ENCODE results near the gene CGREF1.
"Not testable (repeated sequence)": the region's sequence is repeated elsewhere in the genome, so short reads cannot be mapped to it uniquely, and the experiment has no call there.

CGREF1 gene

DNA sequence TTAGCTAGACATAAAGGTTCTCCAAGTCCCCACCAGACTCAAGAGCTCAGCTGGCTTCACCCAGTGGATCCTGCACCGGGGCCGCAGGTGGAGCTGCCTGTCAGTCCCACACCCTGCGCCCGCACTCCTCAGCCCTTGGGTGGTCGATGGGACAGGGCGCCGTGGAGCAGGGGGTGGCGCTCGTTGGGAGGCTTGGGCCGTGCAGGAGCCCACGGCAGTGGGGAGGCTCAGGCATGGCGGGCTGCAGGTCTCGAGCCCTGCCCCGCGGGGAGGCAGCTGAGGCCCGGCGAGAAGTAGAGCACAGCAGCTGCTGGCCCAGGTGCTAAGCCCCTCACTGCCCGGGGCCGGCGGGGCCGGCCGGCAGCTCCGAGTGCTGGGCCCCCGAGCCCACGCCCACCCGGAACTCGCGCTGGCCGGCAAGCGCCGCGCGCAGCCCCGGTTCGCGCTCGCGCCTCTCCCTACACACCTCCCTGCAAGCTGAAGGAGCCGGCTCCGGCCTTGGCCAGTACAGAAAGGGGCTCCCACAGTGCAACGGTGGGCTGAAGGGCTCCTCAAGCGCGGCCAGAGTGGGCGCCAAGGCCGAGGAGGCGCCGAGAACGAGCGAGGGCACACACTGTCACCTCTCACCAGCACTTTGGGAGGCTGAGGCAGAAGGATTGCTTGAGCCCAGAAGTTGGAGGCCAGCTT is 7.4 kb downstream of the CGREF1 start:
- not testable (repeated sequence) for DNase-seq (ENCODE audit: low spot score); FAIRE-seq

DNA sequence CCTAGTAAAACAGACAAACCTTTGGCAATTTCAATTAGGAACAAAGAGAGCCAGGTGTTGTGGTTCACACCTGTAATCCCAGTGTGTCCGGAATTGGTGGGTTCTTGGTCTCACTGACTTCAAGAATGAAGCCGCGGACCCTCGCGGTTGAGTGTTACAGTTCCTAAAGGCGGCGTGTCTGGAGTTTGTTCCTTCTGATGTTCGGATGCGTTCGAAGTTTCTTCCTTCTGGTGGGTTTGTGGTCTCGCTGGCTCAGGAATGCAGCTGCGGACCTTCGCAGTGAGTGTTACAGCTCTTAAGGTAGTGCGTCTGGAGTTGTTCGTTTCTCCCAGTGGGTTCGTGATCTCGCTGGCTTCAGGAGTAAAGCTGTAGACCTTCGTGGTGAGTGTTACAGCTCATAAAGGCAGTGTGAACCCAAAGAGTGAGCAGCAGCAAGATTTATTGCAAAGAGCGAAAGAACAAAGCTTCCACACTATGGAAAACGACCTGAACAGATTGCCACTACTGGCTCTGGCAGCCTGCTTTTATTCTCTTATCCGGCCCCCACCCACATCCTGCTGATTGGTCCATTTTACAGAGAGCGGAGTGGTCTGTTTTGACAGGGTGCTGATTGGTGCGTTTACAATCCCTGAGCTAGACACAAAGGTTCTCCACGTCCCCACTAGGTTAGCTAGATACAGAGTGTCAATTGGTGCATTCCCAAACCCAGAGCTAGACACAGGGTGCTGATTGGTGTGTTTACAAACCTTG is 8.2 kb downstream of the CGREF1 start:
- FAIRE-seq; DNase-seq (ENCODE audit: low spot score): not testable (repeated sequence)

GRCh38 chr2:27109083-27109482 is 9.8 kb downstream of the CGREF1 start:
- no peak for DNase-seq (ENCODE audit: low spot score)
- FAIRE-seq = no peak

DNA sequence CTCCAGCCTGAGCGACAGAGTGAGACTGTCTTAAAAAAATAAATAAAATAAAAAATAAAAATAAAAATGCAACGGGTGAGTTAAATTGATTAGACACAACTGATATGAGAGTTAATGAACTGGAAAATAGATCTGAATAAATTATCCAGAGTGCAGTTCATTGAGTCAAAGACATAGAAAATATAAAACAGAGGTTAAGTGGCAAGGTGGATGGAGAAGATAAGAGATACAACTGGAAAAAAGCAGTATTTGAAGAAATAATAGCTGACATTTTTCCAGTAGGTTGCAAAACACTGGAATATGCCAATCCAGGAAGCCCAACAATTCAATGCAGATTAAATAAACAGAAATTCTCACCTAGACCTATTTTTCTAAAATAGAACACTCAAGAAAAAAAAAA is 10.7 kb downstream of the CGREF1 start:
- DNase-seq (ENCODE audit: low spot score) (no peak), FAIRE-seq (no peak)

- DNase-seq (ENCODE audit: low spot score) (no peak), FAIRE-seq (no peak)
Measured at GRCh38 chr2:27105981-27106380, 12.9 kb downstream of the CGREF1 start.

DNA sequence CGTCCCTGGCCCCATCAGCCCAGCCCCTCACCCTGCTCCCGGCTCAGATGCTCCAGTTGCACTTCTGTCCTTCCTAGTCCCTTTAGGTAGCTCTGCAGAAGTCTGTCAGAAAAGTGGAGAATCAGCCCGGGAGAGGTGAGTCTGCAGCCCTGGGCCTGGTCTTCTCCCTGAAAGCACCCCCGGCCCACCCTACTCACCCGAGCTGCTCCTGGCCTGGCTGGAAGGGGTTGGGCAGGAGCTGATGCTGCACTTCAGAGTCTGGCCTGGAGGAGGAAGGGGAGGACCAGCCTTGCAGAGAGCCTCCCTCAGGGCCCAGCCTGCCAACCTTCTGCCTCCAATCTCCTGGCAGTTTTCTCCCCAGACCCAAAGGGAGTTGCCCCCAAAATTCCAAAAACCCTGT is 16.6 kb downstream of the CGREF1 start:
- DNase-seq (ENCODE audit: low spot score) (no peak), FAIRE-seq (no peak)

- no peak for DNase-seq (ENCODE audit: low spot score)
- no peak for FAIRE-seq
Measured at GRCh38 chr2:27100036-27100435, 18.9 kb downstream of the CGREF1 start.

DNA sequence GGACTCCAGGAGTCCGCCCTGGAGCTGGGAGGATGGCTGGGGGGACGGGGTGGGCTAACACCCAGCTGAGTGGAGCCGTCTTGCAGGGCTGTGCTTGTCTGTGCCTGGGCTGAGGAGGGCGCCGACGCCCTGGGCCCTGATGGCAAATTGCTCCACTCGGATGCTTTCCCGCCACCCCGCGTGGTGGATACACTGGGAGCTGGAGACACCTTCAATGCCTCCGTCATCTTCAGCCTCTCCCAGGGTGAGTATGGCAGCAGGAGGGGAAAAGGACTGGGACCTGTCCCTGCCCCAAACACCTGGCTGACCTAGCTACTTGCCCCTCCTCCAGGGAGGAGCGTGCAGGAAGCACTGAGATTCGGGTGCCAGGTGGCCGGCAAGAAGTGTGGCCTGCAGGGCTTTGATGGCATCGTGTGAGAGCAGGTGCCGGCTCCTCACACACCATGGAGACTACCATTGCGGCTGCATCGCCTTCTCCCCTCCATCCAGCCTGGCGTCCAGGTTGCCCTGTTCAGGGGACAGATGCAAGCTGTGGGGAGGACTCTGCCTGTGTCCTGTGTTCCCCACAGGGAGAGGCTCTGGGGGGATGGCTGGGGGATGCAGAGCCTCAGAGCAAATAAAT is 19.5 kb downstream of the CGREF1 start:
- FAIRE-seq (no peak), DNase-seq (ENCODE audit: low spot score) (no peak)

DNA sequence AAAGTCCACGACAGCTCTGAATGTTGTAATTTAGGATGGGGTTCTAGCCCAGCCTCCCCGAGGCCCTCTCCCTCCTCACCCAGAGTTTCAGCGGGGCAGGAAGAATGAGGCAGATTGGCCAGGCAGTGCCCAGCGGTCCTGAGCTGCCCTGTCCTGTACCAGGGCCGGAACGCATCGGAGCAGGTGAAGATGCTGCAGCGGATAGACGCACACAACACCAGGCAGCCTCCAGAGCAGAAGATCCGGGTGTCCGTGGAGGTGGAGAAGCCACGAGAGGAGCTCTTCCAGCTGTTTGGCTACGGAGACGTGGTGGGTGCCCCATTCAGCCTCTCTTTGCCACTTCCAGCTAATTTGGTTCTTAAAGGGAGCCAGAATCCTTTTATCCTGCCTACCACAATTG is 21.6 kb downstream of the CGREF1 start:
- no peak for DNase-seq (ENCODE audit: low spot score)
- no peak for FAIRE-seq

DNA sequence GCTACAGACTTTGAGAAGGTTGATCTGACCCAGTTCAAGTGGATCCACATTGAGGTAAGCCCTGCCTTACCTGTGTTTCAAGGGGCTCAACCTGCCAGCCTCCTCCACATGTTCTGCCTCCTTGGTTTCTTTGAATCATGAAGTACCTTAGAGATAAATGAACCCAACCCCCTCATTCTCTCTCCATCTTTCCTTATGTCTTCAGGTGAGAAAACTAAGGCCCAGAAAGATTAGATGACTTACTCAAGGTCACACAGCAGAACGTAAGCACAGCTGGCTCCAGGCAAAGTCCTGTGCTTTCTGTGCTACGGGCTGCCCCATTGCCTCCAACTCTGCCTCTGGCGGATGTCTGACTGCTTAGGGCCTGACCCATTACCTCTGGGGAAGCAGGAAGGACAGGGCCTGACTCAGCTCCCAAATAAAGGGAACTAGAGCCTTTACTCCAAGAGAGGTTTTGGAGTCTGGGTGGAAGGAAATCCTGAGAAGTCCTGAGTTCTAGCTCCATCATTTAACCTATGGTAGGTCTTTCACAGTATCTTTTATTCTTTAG is 22.1 kb downstream of the CGREF1 start:
- FAIRE-seq (no peak), DNase-seq (ENCODE audit: low spot score) (no peak)

- FAIRE-seq = peak; percentile 71
Measured at GRCh38 chr2:27095745-27096651, 22.9 kb downstream of the CGREF1 start.

DNA sequence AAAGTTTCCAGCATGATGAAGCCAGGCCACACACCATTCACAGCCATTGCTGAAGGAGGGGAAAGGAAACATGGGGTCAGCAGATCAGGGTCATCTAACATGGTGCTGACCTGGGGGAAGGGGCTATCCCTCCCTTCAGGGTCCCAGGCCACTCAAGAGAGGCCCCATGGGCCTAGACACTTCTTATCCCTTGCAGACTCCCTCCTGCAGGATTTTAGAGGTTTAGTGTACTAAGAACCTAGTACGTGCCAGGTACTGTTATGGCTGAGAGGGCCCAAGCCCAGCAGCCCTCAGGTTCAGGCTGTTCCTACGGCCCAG is 23.5 kb downstream of the CGREF1 start:
- FAIRE-seq = no peak
- DNase-seq (ENCODE audit: low spot score) = no peak

More at GRCh38 chr2:27095745-27096651, 22.9 kb downstream of the CGREF1 start:
- peak; percentile 88 for DNase-seq (ENCODE audit: low spot score)

DNA sequence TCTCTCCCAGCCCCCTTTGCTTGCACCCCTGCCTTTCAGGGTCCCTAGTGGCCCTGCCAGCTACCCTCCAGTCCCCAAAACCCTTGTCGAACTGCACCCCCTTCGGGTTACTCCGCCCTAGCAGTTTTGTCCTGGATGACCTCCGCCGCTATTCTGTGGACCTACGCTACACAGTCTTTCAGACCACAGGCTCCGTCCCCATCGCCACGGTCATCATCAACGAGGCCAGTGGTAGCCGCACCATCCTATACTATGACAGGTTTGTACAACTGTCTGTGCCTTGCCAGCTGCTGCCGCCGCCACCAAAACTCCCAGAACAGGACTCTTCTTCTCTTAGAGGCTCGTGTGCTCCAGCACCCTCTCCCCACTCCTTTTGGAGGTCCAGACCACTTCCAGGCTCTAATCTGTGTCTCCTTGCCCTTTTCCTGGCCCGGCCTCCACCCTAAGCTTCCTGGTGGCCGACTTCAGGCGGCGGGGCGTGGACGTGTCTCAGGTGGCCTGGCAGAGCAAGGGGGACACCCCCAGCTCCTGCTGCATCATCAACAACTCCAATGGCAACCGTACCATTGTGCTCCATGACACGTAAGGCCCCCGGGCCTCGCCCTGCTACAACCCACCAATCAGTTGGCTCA is 24.5 kb downstream of the CGREF1 start:
- no peak for FAIRE-seq
- DNase-seq (ENCODE audit: low spot score) = no peak

DNA sequence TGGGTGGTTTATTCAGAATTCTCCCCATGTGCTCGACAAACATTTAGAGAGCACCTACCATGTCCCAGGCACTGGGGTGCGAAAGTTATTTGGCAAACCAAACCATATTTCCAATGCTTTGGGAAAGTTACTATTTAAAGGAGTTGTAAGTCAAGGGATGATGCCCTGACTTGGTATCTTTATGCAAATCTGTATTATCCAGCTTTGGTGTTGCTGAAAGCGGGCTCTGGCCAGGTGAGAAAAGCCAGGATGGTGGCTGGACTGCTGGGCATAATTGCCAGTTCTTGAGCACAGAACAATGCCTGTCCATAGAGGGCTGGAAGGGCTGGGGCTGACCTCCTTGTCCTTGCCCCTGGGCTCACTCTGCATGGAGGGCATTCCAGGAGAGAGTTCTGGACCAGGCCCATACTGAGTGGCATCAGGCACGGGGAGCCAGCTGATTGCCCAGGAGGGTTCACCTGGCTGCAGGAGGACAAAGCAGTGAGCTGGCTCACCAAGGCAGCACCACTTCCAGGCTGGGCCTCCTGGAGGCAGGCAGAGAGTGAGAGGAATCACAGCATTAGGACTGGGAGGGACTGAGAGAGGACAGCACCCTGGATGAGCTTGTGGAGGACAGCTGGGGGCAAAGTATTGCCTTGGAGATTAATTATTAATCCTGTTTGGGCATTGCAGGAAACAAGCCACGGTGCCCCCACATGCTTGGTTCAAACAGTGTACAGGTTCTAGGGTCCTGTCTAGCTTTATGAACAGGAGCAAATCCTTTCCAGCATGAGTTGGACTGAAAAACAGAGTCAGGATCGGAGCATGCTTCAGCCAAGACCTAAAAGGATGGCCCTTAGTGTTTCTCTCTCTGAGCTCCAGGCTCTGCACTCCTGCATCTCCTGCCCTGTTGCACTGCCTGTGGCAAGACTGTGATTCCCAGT is 25.2 kb downstream of the CGREF1 start:
- FAIRE-seq (no peak), DNase-seq (ENCODE audit: low spot score) (no peak)

DNA sequence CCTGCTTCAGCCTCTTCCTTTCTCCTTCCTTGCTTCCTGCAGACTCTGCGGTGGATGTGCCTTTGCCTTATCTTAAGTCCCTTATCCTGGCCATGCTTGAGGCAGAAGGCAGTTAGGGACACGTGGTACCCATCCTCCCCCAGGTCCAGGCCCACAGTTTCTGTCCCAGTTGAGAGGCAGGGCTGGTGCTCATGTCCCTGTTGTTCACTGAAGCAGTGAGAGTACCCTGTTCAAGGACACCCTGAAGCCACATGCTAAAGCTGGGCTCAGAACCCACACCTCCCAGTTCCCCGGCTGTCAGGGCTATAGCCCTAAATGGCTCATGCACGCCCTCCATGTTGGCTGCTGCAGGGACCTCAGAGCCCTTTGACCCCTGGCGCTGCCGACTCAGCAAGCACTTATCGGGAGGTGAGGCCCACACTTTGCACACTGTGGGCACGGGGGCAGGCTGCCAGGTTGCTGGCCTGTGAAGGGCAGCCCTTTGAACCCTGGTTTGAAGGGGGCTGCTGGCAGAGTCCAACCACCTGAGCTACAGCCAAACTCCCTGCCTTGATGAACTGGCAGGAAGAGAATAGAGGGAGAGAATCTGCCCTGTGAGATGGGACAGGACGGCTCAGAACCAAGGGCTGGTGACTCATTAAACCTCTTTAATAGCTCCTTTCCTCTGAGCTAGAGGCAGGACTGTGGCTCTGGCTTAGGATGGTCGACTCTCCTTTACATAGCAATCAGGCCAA is 26.1 kb downstream of the CGREF1 start:
- DNase-seq (ENCODE audit: low spot score) (no peak), FAIRE-seq (no peak)

DNA sequence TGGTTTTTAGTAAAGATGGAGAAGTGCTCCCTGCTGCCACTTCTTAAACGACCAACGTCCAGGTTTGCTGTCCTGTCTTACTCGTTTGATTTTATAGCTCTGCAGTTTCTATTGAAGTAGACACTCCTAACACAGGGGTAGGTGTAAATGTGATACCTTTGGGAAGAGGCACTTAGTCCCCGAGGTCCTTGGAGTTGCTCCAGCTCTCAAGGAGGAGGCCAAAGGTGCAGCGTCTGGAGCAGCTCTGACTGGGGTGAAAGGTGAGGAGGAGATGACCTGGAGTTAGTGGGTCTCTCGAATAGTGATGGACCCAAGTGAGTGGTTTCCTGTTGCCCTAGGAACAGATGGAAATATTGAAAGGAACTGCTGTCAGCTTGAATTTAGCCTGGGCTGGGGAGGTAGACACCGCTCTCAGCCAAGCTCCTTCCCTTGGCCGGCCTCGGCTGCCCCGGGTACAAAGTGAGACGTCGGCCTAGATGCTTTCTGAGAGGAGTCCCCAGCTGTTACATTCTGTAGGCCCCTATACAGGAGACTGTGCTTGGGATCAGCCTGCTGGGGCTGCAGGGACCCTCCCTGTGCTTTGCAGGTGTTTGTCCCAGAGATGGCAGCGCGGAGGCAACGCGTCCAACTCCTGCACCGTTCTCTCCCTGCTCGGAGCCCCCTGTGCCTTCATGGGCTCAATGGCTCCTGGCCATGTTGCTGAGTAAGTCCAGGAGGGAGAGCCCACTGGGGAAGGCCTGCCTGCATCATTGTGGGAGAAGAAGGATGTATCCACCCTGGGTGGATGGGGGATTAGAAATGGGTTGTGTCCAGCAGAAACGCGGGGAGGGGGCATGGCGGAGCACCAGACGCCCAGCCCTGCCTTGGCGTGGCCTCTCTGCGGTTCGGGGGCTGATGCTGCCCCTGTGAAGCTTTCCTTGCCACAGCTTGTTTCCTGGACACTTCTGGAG is 26.9 kb downstream of the CGREF1 start:
- DNase-seq (ENCODE audit: low spot score) (no peak), FAIRE-seq (no peak)

- no peak for FAIRE-seq
- no peak for DNase-seq (ENCODE audit: low spot score)
Measured at GRCh38 chr2:27089111-27089954, 29.6 kb downstream of the CGREF1 start.

Measured in urothelium cell line (cell line).